HG03280 (cell line): ENCODE results near the gene PSMC4.

Experiments
- ATAC-seq: cut with Tn5 transposase; IDR thresholded peaks from one replicate; pipeline ENCODE4 v1.9.1; 2021; ENCODE audit warnings: mild to moderate bottlenecking, moderate library complexity; ENCODE audit not compliant: unreplicated experiment

PSMC4 gene

GRCh38 chr19:39970675-39971379 lies at the start of gene PSMC4:
TSS of gene PSMC4 (plus strand) at chr19:39971165. CDS start at chr19:39971203, 38 bp downstream.
- peak; percentile 97 for ATAC-seq

- no peak for ATAC-seq
Observed at GRCh38 chr19:39923862-39924261, 47.1 kb upstream of the PSMC4 start.

- ATAC-seq = no peak
Observed at GRCh38 chr19:39924389-39924788, 46.6 kb upstream of the PSMC4 start.

- ATAC-seq = no peak
Observed at GRCh38 chr19:39924952-39925351, 46.0 kb upstream of the PSMC4 start.

- ATAC-seq = no peak
Observed at GRCh38 chr19:39926170-39926760, 44.7 kb upstream of the PSMC4 start.

- no peak for ATAC-seq
Observed at GRCh38 chr19:39927076-39927475, 43.9 kb upstream of the PSMC4 start.

GRCh38 chr19:39927524-39928356 lies 43.2 kb upstream of the PSMC4 start:
- ATAC-seq = no peak

GRCh38 chr19:39928357-39928725 lies 42.6 kb upstream of the PSMC4 start:
- no peak for ATAC-seq

GRCh38 chr19:39929750-39930149 lies 41.2 kb upstream of the PSMC4 start:
- ATAC-seq = no peak

- ATAC-seq = no peak
Observed at GRCh38 chr19:39934584-39935363, 36.2 kb upstream of the PSMC4 start, which contains the start of gene FCGBP. TSS of gene FCGBP (minus strand) at chr19:39934634.

GRCh38 chr19:39935364-39935661 lies 35.7 kb upstream of the PSMC4 start:
- ATAC-seq = no peak

- ATAC-seq = no peak
Observed at GRCh38 chr19:39936020-39936419, 34.9 kb upstream of the PSMC4 start.

- ATAC-seq = no peak
Observed at GRCh38 chr19:39936622-39937021, 34.3 kb upstream of the PSMC4 start.

- ATAC-seq = no peak
Observed at GRCh38 chr19:39937094-39937720, 33.8 kb upstream of the PSMC4 start.

GRCh38 chr19:39937787-39938186 lies 33.2 kb upstream of the PSMC4 start:
- ATAC-seq = no peak

- no peak for ATAC-seq
Observed at GRCh38 chr19:39939556-39939955, 31.4 kb upstream of the PSMC4 start.

- ATAC-seq = no peak
Observed at GRCh38 chr19:39940221-39940833, 30.6 kb upstream of the PSMC4 start.

GRCh38 chr19:39941151-39941550 lies 29.8 kb upstream of the PSMC4 start:
- ATAC-seq = no peak

GRCh38 chr19:39941615-39942365 lies 29.2 kb upstream of the PSMC4 start:
- ATAC-seq = peak; percentile 68

GRCh38 chr19:39942366-39942730 lies 28.6 kb upstream of the PSMC4 start:
- ATAC-seq = no peak
